Activated gamma-delta T cell (primary cell): ENCODE data around the gene GNB3.
A peak's percentile ranks its signal among the peaks of the same experiment; 100 is the strongest.

Experiments
- DNase-seq: peaks from one replicate; lab custom pipeline; 2025; lab: John Stamatoyannopoulos, UW

GNB3 gene

DNA sequence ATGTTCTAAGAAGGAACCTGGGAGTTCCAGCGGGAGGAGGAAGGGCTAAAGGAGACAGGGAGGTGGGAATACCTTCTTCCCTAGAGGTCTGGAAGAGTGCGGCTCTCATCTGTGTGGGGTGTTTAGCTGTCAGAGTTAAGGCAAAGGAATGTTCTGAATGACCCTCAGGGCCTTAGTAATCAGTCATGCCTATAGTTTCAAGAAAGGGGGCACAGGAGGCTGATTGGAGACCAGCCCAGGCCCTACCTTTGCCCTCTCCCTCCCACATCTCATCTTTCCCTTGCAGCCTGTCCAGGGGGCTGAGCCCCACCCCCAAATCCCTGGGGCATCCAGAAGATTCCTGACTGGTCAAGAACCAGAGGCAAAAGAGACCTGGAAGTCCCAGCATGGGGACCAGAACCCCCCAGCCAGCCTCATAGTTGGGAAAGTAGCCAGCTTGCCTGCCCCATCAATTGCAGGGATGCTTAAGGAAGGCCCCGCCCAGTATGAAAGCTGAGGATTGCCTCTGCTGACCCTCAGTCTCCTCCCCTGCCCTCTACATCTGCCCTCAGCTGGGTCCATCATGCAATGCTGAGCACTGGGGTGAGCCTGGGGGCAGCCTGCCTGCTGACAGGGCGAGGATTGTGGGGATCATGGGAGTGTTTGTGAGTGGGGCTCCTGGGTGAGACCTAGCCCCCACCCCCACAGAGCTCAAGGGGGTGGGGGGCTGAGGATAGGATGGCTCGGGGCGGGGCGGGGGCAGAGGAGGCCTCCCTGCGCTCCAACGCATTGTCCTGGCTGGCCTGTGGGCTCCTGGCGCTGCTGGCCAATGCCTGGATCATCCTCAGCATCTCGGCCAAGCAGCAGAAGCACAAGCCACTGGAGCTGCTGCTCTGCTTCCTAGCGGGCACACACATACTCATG is 17.3 kb upstream of the GNB3 start:
- DNase-seq = no peak

DNA sequence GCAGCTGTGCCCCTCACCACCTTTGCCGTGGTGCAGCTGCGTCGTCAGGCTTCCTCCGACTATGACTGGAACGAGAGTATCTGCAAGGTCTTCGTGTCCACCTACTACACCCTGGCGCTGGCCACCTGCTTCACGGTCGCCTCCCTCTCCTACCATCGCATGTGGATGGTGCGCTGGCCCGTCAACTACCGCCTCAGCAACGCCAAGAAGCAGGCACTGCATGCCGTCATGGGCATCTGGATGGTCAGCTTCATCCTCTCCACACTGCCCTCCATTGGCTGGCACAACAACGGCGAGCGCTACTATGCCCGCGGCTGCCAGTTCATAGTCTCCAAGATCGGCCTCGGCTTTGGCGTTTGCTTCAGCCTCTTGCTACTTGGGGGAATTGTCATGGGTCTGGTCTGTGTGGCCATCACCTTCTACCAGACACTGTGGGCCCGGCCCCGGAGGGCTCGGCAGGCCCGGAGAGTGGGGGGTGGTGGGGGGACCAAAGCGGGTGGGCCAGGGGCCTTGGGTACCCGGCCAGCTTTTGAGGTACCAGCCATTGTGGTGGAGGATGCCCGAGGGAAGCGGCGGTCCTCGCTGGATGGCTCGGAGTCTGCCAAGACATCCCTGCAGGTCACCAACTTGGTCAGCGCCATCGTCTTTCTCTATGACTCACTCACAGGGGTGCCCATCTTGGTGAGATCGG is 16.5 kb upstream of the GNB3 start:
- no peak for DNase-seq

DNA sequence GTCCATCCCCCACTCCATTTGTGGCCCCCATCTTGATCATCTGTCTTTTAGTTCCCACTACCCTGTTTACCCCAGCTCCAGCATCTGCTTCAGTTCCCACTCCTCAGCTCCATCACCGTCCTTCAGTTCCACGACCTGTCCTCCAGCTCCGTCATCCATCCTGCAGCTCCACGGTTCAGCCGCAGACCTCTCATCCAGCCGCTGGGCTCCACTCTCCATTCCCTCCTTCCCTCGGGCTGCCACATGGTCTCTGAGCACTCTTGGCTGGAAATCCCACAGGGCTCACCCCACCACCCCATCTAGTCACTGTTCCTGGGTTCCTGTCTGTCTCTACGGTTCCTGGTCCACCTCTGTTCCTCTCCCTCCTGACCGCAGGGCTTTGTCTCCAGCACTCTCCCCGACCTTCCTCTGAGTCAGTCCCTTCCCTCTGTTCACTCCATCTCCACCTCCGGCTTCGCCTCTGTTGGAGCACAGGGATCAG is 15.8 kb upstream of the GNB3 start:
- DNase-seq = no peak

DNA sequence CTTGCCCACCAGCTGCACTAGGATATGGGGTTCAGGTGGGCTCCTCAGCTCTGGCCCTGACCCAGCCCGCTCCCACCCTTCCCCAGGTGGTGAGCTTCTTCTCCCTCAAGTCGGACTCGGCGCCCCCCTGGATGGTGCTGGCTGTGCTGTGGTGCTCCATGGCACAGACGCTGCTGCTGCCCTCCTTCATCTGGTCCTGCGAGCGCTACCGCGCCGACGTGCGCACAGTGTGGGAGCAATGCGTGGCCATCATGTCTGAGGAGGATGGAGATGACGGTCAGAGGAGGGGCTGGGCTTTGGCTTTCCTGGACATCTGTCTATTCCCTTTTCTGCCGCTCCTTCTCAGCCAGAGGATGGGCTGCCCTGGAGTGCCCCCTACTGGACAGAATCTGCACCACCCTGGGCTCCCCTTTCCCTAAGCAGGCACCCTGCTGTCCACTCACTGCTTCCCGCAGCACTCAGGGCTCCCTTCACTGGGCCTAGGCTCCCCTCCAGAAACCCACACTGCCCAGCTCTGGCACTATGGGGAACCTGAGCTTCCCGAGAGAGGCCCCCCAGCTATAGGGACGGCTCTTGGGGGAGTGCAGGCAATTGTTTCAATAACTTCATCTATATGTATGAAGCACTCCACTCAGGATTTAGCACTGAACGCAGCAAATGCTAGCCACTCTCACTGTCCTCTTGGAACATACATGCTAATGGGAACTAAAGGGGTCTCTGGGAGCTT is 15.2 kb upstream of the GNB3 start:
- no peak for DNase-seq

DNA sequence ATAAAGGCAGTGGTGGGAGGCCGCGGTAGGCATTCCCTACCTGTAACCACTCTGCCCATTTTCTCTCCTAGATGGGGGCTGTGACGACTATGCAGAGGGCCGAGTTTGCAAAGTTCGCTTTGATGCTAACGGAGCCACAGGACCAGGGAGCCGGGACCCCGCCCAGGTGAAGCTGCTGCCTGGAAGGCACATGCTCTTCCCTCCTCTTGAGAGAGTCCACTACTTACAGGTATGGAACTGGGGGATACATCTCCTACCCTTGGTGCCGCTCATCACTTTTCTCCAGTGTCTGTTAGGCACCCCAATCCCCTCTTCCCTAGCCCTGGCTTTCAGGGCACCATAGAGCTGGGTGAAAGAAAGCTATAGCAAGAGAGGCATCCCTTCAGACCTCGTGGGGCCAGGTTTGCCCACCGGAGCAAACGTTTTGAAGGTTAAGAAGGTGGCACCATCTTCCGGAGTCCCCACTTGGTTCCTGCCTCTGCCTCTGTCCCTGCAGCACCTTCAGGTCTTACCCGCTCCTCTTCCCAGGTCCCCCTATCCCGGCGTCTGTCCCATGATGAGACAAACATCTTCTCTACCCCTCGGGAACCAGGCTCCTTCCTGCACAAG is 14.5 kb upstream of the GNB3 start:
- no peak for DNase-seq

DNA sequence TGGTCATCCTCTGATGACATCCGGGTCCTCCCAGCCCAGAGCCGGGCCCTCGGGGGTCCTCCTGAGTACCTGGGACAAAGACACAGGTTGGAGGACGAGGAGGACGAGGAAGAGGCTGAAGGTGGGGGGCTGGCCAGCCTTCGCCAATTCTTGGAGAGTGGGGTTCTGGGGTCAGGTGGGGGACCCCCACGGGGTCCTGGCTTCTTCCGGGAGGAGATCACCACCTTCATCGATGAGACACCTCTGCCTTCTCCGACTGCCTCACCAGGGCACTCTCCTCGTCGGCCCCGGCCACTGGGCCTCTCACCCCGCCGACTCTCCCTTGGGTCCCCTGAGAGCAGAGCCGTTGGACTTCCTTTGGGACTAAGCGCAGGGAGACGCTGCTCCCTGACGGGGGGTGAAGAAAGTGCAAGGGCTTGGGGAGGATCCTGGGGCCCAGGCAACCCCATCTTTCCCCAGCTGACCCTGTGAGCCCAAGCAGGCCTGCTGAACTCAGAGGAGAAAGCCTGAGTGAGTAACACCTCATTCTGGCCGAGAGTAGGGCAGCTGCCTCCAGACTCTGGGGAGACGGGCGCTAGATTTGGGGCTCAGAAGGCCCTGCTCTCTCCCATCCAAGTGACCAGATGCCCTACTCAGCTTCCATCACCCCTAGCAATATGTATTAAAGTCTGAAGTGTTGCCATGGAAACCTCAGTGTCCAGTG is 13.8 kb upstream of the GNB3 start:
- no peak for DNase-seq

DNA sequence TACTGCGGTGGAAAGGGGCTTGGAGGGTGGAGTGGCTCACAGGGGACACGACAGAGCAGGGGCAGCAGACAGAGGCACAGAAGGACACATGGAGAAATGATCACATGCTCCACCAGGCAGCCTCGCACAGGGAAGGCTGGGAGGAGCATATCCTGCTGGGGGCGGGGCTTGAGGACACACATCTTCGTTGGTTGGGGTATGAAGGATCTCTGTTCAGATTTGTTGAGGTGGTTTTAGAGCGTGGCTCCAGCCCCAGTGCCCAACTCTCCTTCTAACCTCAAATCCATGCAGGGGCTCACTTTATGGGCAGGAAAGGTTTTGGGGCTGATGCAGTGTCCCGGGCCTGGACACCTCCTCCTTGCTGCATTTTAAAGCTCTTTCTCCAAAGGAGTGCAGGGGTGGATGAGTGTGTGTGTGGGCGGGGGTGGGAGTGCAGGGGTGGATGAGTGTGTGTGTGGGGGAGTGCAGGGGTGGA is 13.3 kb upstream of the GNB3 start:
- DNase-seq = no peak

DNA sequence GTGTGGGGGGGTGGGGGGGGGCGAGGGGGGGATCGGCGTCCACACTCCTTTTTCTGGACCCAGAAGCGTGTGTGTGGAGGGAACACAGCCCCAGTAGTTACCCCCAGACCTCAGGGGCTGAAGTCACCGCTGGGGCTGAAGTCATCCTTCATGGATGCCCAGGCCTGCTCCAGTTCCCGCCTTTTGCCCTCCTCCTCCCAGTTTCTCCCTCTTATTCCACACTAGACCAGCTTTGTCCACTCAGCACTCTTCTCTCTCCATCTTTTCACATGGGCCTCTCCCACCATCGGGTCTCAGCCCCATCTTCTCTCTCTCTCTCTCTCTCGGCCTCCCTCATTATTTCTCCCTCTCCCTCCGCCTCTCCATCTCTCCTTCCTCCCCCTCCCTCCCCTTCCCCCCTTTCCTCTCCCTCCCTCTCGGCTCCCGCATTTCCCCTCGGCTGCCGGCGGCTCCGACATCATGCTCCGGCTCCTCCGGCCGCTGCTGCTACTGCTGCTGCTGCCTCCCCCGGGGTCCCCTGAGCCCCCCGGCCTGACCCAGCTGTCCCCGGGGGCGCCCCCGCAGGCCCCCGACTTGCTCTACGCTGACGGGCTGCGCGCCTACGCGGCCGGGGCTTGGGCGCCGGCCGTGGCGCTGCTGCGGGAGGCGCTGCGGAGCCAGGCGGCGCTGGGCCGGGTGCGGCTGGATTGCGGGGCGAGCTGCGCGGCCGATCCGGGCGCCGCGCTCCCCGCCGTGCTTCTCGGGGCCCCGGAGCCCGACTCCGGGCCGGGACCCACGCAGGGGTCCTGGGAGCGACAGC is 12.5 kb upstream of the GNB3 start, which contains the start of gene P3H3:
Gene P3H3 (plus strand): TSS at position 426 of the 799 bp plus-strand sequence. CDS start 34 bp downstream, at position 460.
- peak; percentile 23 for DNase-seq

DNA sequence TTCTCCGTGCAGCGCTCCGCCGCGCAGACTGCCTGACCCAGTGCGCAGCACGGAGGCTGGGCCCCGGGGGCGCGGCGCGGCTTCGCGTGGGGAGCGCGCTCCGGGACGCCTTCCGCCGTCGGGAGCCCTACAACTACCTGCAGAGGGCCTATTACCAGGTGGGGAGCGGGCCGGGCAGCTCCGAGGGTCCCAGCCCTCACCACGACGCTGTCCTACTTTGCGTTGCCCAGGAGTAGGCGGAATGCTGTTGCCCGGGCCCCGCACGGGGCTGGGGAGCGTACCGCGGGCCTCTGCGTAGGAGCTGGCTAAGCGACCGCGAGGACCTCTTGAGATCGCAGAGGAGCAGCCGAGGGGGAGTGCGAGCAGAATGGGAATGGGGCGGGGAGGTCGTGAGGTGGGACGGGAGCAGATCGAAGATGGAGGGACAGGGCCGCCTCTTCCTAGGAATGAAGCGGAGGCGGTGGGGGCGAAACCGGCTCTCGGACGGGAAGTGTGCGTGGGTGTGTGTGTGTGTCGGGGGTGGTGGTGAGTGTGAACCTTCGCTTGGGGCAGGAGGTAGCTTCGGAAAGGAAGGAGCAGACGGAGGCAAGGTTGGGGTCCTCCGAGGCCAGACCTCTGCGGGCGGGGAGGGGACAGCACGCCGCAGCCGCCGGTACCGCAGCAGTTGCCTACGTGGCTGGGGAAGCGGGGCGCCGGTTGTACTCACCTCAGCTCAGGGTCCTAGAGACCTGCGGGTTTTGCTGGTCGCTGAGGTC is 11.8 kb upstream of the GNB3 start:
- peak; percentile 18 for DNase-seq

DNA sequence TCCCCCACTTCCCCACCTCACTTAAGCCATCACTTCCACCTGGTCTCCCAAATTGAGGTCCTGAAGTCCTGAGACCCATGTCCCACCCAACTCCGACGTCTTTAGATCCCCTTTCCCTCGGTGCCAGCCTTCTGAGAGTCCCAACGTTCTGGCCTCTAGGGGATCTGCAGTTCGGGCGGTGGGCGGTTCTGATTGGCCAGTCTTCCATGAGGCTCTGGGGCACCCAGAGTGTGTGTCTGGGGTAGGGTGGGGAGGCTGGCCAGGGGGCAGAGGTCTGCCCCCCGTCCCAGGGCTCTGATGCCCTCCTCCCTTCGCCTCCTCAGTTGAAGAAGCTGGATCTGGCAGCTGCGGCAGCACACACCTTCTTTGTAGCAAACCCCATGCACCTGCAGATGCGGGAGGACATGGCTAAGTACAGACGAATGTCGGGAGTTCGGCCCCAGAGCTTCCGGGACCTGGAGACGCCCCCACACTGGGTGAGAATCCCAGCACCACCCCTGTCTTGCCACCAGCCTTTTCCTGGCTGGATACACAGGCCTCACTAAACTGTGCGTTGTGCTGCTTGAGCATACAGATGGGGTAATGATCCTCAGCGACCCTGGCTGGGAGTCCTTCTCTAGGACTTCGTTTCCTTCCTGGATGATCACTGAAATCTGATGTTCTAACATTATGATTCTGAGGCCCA is 11.0 kb upstream of the GNB3 start:
- no peak for DNase-seq

DNA sequence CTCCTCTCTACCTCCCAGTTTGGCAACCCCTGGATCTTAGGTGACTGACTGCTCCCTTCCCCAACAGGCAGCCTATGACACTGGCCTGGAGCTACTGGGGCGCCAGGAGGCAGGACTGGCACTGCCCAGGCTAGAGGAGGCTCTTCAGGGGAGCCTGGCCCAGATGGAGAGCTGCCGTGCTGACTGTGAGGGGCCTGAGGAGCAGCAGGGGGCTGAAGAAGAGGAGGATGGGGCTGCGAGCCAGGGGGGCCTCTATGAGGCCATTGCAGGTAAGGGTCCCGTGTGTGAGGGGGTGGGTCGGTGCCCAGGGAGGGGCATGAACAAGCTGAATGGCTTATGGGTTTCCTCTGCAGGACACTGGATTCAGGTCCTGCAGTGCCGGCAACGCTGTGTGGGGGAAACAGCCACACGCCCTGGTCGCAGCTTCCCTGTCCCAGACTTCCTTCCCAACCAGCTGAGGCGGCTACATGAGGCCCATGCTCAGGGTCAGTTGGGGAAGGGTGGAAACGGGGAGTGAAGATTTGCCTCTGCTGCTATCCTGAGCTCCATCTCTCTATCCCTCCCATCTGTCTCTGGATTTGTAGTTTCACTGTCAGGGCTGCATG is 10.3 kb upstream of the GNB3 start:
- no peak for DNase-seq

DNA sequence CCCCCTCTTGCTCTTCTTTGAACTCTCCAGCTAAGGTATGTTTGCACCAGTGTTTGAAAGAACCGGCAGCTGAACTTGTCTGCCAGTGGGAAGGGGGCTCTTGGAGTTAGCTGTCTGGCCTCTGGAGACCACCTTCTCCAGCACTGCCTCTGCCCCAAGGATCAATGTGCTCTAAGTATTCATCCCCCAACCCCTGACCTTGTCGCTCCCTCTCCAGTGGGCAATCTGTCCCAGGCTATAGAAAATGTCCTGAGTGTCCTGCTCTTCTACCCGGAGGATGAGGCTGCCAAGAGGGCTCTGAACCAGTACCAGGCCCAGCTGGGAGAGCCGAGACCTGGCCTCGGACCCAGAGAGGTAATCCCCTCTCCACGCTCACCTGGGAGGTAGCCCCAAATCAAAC is 9.7 kb upstream of the GNB3 start:
- DNase-seq = no peak

DNA sequence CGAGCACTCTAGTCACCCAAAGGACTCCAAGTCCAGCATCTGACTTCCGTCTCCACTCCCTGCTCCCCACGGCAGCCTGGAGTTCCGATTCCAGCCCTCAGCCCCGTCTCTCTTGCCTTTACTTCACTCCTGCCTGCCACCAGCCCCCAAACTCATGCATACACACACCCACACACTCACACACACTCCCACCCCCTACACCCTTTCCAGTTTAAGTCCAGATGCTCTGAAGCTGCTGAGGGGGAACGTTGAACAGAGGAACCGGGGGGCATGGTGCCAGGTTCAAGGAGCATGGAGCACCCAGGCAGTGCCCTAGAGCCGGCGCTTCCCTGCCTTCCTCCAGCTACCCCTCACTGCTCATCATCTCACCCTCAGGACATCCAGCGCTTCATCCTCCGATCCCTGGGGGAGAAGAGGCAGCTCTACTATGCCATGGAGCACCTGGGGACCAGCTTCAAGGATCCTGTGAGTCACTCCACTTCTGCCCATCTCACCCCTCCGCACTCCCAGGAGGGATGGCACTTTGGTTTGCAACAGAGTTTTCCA is 9.2 kb upstream of the GNB3 start:
- DNase-seq = no peak

DNA sequence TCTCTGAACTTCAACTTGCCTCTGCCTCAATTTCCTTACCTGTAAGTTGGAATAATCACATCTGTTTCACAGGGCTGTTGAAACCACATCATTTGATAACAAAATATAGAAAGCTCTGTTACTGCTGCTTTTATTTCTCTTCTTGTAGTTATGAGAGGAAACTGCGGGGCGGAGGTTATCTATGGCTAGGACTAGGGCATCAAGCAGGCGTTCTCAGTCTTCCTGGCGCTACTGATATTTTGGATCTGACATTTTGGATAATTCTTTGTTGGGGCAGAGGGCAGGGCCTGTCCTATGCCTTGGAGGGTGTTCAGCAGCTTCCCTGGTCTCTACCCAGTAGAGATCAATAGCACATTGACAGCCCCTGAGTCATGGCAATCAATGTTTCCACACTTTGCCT is 8.6 kb upstream of the GNB3 start:
- no peak for DNase-seq

DNA sequence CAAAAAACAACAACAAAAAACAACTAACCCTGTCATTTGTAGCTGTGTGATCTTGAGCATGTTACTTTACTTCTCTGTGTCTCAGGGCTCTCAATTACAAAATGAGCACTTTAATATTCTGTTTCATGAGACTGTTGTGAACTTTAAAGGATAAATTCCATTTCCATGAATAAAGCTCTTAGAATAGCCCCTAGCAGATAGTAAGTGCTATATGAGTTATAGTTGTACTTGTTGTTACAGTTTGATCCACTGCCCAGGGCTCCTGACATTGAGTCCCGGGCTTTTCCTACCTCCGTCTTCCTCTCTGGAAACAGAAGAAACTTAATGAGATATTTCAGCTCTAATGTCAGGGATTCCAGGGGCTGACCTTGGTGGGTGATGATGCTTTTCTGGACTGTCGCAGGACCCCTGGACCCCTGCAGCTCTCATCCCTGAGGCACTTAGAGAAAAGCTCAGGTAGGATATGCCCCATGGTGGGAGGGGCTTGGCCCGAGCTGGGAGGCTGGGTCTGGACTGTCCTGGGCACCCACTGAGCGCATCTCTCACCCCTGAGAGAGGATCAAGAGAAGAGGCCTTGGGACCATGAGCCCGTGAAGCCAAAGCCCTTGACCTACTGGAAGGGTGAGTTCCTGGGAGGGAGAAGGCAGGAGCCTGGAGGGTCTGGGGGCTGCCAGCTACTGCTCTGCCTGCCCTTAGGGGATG is 7.4 kb upstream of the GNB3 start:
- DNase-seq = no peak

DNA sequence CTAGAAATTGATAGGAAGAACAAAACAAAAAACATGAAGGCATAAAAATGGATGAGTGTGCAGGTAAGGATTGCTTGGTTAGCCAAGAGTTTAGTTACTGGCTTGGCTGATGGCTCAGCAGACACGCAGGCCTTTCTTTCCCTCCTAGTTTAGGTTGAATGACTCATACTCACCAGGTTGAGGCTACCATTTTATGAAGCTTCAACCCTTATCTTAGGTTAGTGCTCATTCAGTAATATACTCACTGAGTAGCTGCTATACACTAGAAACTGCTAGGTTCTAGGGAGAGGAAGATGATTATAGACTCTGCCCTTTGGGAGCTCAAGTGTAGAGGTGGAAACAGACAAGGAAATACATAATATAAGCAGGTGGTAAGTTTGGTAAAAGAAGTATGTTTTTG is 6.5 kb upstream of the GNB3 start:
- DNase-seq = no peak

DNA sequence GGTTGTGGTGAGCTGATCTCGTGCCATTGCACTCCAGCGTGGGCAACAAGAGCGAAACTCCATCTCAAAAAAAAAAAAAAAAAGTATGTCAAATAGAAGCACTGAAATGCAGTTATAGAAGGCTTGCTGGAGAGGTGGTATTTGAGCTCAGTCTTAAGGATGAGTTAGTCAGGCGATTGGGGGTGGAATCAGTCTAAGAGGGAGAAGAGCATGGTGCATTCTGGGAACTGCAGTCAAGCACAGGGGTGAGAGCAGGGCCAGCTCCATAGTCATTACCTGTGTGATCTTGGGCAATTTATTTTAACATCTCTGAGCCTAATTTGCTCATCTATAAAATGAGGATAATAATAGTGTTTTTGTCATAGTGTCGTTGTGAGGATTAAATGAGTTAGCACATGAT is 5.9 kb upstream of the GNB3 start:
- DNase-seq = no peak

DNA sequence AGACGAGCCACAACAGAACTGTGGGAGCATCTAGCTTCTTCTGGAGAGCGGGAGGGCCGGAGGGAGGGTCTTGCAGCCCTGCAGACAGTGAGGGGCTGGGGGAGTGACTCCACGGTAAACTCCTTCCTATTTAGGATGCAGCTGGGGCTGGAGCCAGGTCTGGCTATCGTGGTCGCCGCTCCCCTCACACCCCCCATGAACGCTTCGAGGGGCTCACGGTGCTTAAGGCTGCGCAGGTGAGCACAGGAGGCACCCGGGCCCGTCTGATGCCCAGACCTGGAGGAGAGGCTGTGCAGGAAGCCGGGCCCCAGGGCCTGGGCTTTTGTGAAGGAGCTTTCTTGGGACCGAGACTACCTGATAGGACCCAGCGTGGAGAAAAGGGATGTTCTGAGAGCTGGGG is 3.9 kb upstream of the GNB3 start:
- no peak for DNase-seq
